Panc1 (cell line): Measurements from ENCODE around the gene CD300LG. TPM values are rescaled to one million over a fixed set of nuclear protein-coding genes. Genes with fewer than 3 reads are reported as not detected.

Experiments
- ATAC-seq: fragments of 200-7000 bp; cut with Tn5 transposase; 2 replicates; pipeline ENCODE4 v1.9.1; 2020; ENCODE audit warnings: mild to moderate bottlenecking, moderate library complexity
- BruUV-seq: library from RNA; stranded (reverse); fragments of 400-500 nt; replicated peaks from 2 replicates; lab custom pipeline; 2021; lab: Mats Ljungman, UMichigan
- CTCF ChIA-PET: fragments of 300-600 bp; sonication (Branson Sonifier 250); formaldehyde crosslinking; loops from one replicate; lab custom pipeline; 2022; ENCODE audit warnings: antibody characterized with exemption; lab: Charles Lee
- POLR2A ChIA-PET: fragments of 300-600 bp; sonication (Branson Sonifier 250); formaldehyde crosslinking; loops from one replicate; lab custom pipeline; 2022; ENCODE audit warnings: antibody characterized with exemption; lab: Charles Lee
- DNase-seq: peaks from one replicate; pipeline ENCODE4 v3.0.0-alpha.2; 2010; ENCODE audit warnings: low read depth, low spot score
- H3K27ac ChIP-seq: 2 replicates; pipeline ENCODE4 v1.5.1; 2011; ENCODE audit warnings: mild to moderate bottlenecking, low read length, inconsistent platforms
- H3K27me3 ChIP-seq: fragments of 200-500 bp; sonication (Bioruptor generic); 2 replicates; pipeline ENCODE4 v1.6.0; 2014; ENCODE audit warnings: low read length, inconsistent platforms; ENCODE audit not compliant: control insufficient read depth, insufficient read depth
- H3K36me3 ChIP-seq: fragments of 200-500 bp; sonication (Bioruptor generic); 2 replicates; pipeline ENCODE4 v1.5.1; 2014; ENCODE audit warnings: inconsistent platforms, mild to moderate bottlenecking, low read length, moderate library complexity; ENCODE audit not compliant: control insufficient read depth, insufficient read depth
- H3K4me1 ChIP-seq: 2 replicates; pipeline ENCODE4 v1.5.1; 2011; ENCODE audit warnings: inconsistent platforms, mild to moderate bottlenecking, low read length, moderate library complexity; ENCODE audit not compliant: control insufficient read depth, insufficient read depth
- H3K4me3 ChIP-seq, 2 experiments: 2 replicates each; pipeline ENCODE4 v1.5.1; 2011 to 2012; ENCODE audit warnings: low read depth in 2 of 2, low read length in 2 of 2, mild to moderate bottlenecking in 2 of 2, inconsistent platforms in 1 of 2, moderate library complexity in 1 of 2
- H3K9me3 ChIP-seq: fragments of 200-500 bp; sonication (Bioruptor generic); 2 replicates; pipeline ENCODE4 v1.5.1; 2014; ENCODE audit warnings: low read depth, mild to moderate bottlenecking, inconsistent platforms, low read length, moderate library complexity; ENCODE audit not compliant: control insufficient read depth, insufficient read depth
- CTCF ChIP-seq: fragments of 450-650 bp; IDR thresholded peaks from 2 replicates; pipeline ENCODE4 v1.5.1; 2017; ENCODE audit warnings: mild to moderate bottlenecking
- POLR2AphosphoS5 ChIP-seq: IDR thresholded peaks from 2 replicates; pipeline ENCODE4 v1.6.1; 2012; ENCODE audit warnings: mild to moderate bottlenecking, low read depth, low read length, moderate library complexity
- REST ChIP-seq, 2 experiments: IDR thresholded peaks; 2 replicates each; pipeline ENCODE4 v1.6.1; 2011 to 2012; ENCODE audit warnings: low read depth in 2 of 2, control low read depth in 1 of 2, low read length in 1 of 2, mild to moderate bottlenecking in 1 of 2, moderate library complexity in 1 of 2; ENCODE audit not compliant: insufficient read depth in 1 of 2
- SIN3A ChIP-seq: IDR thresholded peaks from 2 replicates; pipeline ENCODE4 v1.6.1; 2012; ENCODE audit warnings: low read depth, mild to moderate bottlenecking, low read length, moderate library complexity, borderline replicate concordance; ENCODE audit not compliant: insufficient read depth
- TCF7L2 ChIP-seq: IDR thresholded peaks from 2 replicates; pipeline ENCODE4 v1.6.1; 2011; ENCODE audit warnings: mild to moderate bottlenecking, low read depth, low read length, inconsistent platforms
- in situ Hi-C: cut with HindIII; loops from 2 replicates; pipeline ENCODE4 v1.10.0; 2016; ENCODE audit warnings: low sequenced_read_pairs, low pct_unique_long_range_greater_than_20kb
- intact Hi-C: fragments of 100-400 bp; cut with micrococcal nuclease; formaldehyde crosslinking; loops from one replicate; pipeline ENCODE4 v1.10.0; 2022; ENCODE audit not compliant: unreplicated experiment
- total RNA-seq: library from RNA; stranded (reverse); gene quantifications from one replicate; pipeline ENCODE4 v1.2.1, GENCODE V29; 2021; ENCODE audit not compliant: unreplicated experiment

CD300LG gene
- total RNA-seq, 1 experiment from 2014 or later: not detected

GRCh38 chr17:43803758-43804157, 43.2 kb upstream of the CD300LG start:
- H3K9me3 ChIP-seq: no peaks in the 10 kb centered on the region
- no peaks in the 10 kb centered on the region for H3K36me3 ChIP-seq
- intact Hi-C loops (no loop called here), in situ Hi-C loops (no loop called here)
- H3K4me1 ChIP-seq: no peaks in the 10 kb centered on the region
- H3K27ac ChIP-seq: no peak overlapping the region
- POLR2A ChIA-PET: no interaction called here
- no peak for ATAC-seq
- H3K27me3 ChIP-seq: no peaks in the 10 kb centered on the region
- BruUV-seq: no TSS peak
- no peak for DNase-seq
- TF ChIP-seq SIN3A: no peak
- no peak for TF ChIP-seq REST (IDR thresholded peaks at IDR 0.05; ENCODE audit: insufficient read depth in 1 of 2, low read depth in 2 of 2, low read length in 1 of 2)
- no peak for TF ChIP-seq POLR2AphosphoS5
- TF ChIP-seq TCF7L2: no peak
- TF ChIP-seq CTCF: no peak
- CTCF ChIA-PET: interaction anchor here (0.7 kb wide), 1 partner anchor 49 kb away, joined by 3 read pairs; no protein-coding TSS in a partner anchor
- no peak overlapping the region for H3K4me3 ChIP-seq

GRCh38 chr17:43805117-43805516, 41.9 kb upstream of the CD300LG start:
- Histone ChIP-seq H3K9me3 (no peaks in the 10 kb centered on the region), H3K36me3 (no peaks in the 10 kb centered on the region), H3K4me1 (no peaks in the 10 kb centered on the region), H3K4me3 (no peak overlapping the region), H3K27me3 (no peaks in the 10 kb centered on the region), H3K27ac (no peak overlapping the region)
- intact Hi-C loops: no loop called here
- POLR2A ChIA-PET: no interaction called here
- ATAC-seq (no peak), DNase-seq (no peak)
- CTCF ChIA-PET: no interaction called here
- BruUV-seq: no TSS peak
- no peak for TF ChIP-seq REST (IDR thresholded peaks at IDR 0.05; ENCODE audit: insufficient read depth in 1 of 2, low read depth in 2 of 2, low read length in 1 of 2)
- no peak for TF ChIP-seq TCF7L2
- TF ChIP-seq POLR2AphosphoS5: no peak
- TF ChIP-seq CTCF: no peak
- TF ChIP-seq SIN3A: no peak
- in situ Hi-C loops: no loop called here
